Neural cell (in vitro differentiated cells): ENCODE results near the gene CKM. TPM values are rescaled to one million over a fixed set of nuclear protein-coding genes. Genes with fewer than 3 reads are reported as not detected.

Source experiments
- H2AFZ ChIP-seq: fragments of 200-600, 300-800 bp; sonication (generic), shearing (Covaris generic); 2 replicates; pipeline ENCODE4 v1.6.0; 2014; ENCODE audit warnings: low read depth, mild to moderate bottlenecking, antibody characterized with exemption, low read length, moderate library complexity
- H3F3A ChIP-seq: fragments of 200-600 bp; shearing (Covaris generic); 2 replicates; pipeline ENCODE4 v1.6.1; 2016; ENCODE audit warnings: mild to moderate bottlenecking, moderate library complexity, mixed read lengths, antibody characterized with exemption, low read length; ENCODE audit not compliant: insufficient read depth, poor library complexity, severe bottlenecking
- H3K27ac ChIP-seq: fragments of 200-600, 300-800 bp; sonication (generic), shearing (Covaris generic); 2 replicates; pipeline ENCODE4 v1.5.1; 2014; ENCODE audit warnings: mild to moderate bottlenecking, low read length, moderate library complexity
- H3K27me3 ChIP-seq: fragments of 300-800, 200-600 bp; sonication (generic), shearing (Covaris generic); 2 replicates; pipeline ENCODE4 v1.6.0; 2014; ENCODE audit warnings: mild to moderate bottlenecking, low read depth, low read length, moderate library complexity; ENCODE audit not compliant: insufficient read depth
- H3K36me3 ChIP-seq: fragments of 300-800, 200-600 bp; sonication (generic), shearing (Covaris generic); 2 replicates; pipeline ENCODE4 v1.5.1; 2014; ENCODE audit warnings: mild to moderate bottlenecking, antibody characterized with exemption, low read length, moderate library complexity; ENCODE audit not compliant: insufficient read depth
- H3K4me2 ChIP-seq: fragments of 300-800, 200-600 bp; sonication (generic), shearing (Covaris generic); 2 replicates; pipeline ENCODE4 v1.6.0; 2014; ENCODE audit warnings: mild to moderate bottlenecking, low read length
- H3K4me3 ChIP-seq: fragments of 300-800, 200-600 bp; sonication (generic), shearing (Covaris generic); 2 replicates; pipeline ENCODE4 v1.5.1; 2014; ENCODE audit warnings: mild to moderate bottlenecking, low read length, moderate library complexity
- H3K79me2 ChIP-seq: fragments of 200-600 bp; shearing (Covaris generic); replicated peaks from 2 replicates; pipeline ENCODE4 v1.6.0; 2014; ENCODE audit warnings: mild to moderate bottlenecking, low read length, moderate library complexity; ENCODE audit not compliant: insufficient read depth
- H3K9ac ChIP-seq: fragments of 300-800, 200-600 bp; sonication (generic), shearing (Covaris generic); 2 replicates; pipeline ENCODE4 v1.6.1; 2016; ENCODE audit warnings: mild to moderate bottlenecking, low read length, mixed read lengths
- H3K9me2 ChIP-seq: fragments of 200-600 bp; shearing (Covaris generic); 2 replicates; pipeline ENCODE4 v1.6.1; 2016; ENCODE audit warnings: mild to moderate bottlenecking, low read length, mixed read lengths; ENCODE audit not compliant: insufficient read depth
- H3K9me3 ChIP-seq: fragments of 200-600, 300-800 bp; sonication (generic), shearing (Covaris generic); 2 replicates; pipeline ENCODE4 v1.6.1; 2016; ENCODE audit warnings: mild to moderate bottlenecking, mixed run types, low read length, moderate library complexity, mixed read lengths
- H4K20me1 ChIP-seq: fragments of 200-600 bp; shearing (Covaris generic); 2 replicates; pipeline ENCODE4 v1.6.1; 2016; ENCODE audit warnings: mild to moderate bottlenecking, mixed run types; ENCODE audit not compliant: insufficient read depth
- CTCF ChIP-seq: fragments of 450-650 bp; IDR thresholded peaks from 2 replicates; pipeline ENCODE4 v1.5.1; 2014; ENCODE audit warnings: antibody characterized with exemption, mild to moderate bottlenecking, moderate library complexity; ENCODE audit not compliant: poor library complexity, severe bottlenecking
- EP300 ChIP-seq: fragments of 450-650 bp; conservative IDR thresholded peaks from 2 replicates; pipeline ENCODE4 v1.6.1; 2014; ENCODE audit warnings: antibody characterized with exemption, mild to moderate bottlenecking, moderate library complexity; ENCODE audit not compliant: poor library complexity, severe bottlenecking
- EZH2 ChIP-seq: fragments of 200-600, 300-800 bp; shearing (Covaris generic), sonication (generic); IDR thresholded peaks from 2 replicates; pipeline ENCODE4 v1.6.1; 2014; ENCODE audit warnings: antibody characterized with exemption, low read length, borderline replicate concordance, mild to moderate bottlenecking; ENCODE audit not compliant: insufficient read depth, poor library complexity, severe bottlenecking
- MXI1 ChIP-seq: fragments of 450-650 bp; conservative IDR thresholded peaks from 2 replicates; pipeline ENCODE4 v1.6.1; 2014; ENCODE audit warnings: antibody characterized with exemption, mild to moderate bottlenecking; ENCODE audit not compliant: poor library complexity, severe bottlenecking
- POLR2AphosphoS5 ChIP-seq: IDR thresholded peaks from 2 replicates; pipeline ENCODE4 v1.6.1; 2012
- RAD21 ChIP-seq: fragments of 450-650 bp; conservative IDR thresholded peaks from 2 replicates; pipeline ENCODE4 v1.6.1; 2014; ENCODE audit warnings: antibody characterized with exemption, mild to moderate bottlenecking, moderate library complexity
- REST ChIP-seq: IDR thresholded peaks from 2 replicates; pipeline ENCODE4 v1.6.1; 2012; ENCODE audit warnings: borderline replicate concordance
- SMC3 ChIP-seq: fragments of 450-650 bp; conservative IDR thresholded peaks from 2 replicates; pipeline ENCODE4 v1.6.1; 2014; ENCODE audit warnings: antibody characterized with exemption, mild to moderate bottlenecking, moderate library complexity; ENCODE audit not compliant: poor library complexity
- TAF1 ChIP-seq: IDR thresholded peaks from 2 replicates; pipeline ENCODE4 v1.6.1; 2012; ENCODE audit warnings: low read depth
- polyA plus RNA-seq: library from polyadenylated mRNA; depleted of rRNA; stranded (reverse); fragments of >200 nt; gene quantifications from 2 replicates; pipeline ENCODE4 v1.2.3, GENCODE V29; 2014

Gene CKM
- polyA plus RNA-seq, 1 donor from 2014 or later = 0.14 TPM

GRCh38 chr19:45320997-45321775, 1.5 kb downstream of the CKM start:
- no peak overlapping the region for H2AFZ ChIP-seq
- H4K20me1 ChIP-seq = no peaks in the 10 kb centered on the region
- H3K9me2 ChIP-seq = no peaks in the 10 kb centered on the region
- H3K79me2 ChIP-seq = no peaks in the 10 kb centered on the region
- no peak for TF ChIP-seq CTCF
- TF ChIP-seq POLR2AphosphoS5 = no peak
- no peak for TF ChIP-seq MXI1
- TF ChIP-seq REST = no peak
- TF ChIP-seq RAD21 = no peak
- TF ChIP-seq TAF1 = no peak
- TF ChIP-seq EZH2 = no peak
- TF ChIP-seq EP300 = no peak
- TF ChIP-seq SMC3 = no peak
- H3K9me3 ChIP-seq = no peaks in the 10 kb centered on the region
- H3K27me3 ChIP-seq = no peaks in the 10 kb centered on the region
- H3K27ac ChIP-seq = no peak overlapping the region
- no peak overlapping the region for H3K4me2 ChIP-seq
- no peak overlapping the region for H3K9ac ChIP-seq
- no peaks in the 10 kb centered on the region for H3K36me3 ChIP-seq
- no peaks in the 10 kb centered on the region for H3F3A ChIP-seq
- H3K4me3 ChIP-seq = no peak overlapping the region

GRCh38 chr19:45315304-45315703, 7.4 kb downstream of the CKM start:
- Histone ChIP-seq H3K4me3 (no peak overlapping the region), H3K27ac (no peak overlapping the region), H3K79me2 (no peaks in the 10 kb centered on the region), H3K4me2 (no peak overlapping the region), H3K9ac (no peak overlapping the region), H3F3A (no peaks in the 10 kb centered on the region), H3K9me3 (no peaks in the 10 kb centered on the region), H4K20me1 (no peaks in the 10 kb centered on the region), H2AFZ (no peak overlapping the region), H3K9me2 (no peaks in the 10 kb centered on the region), H3K27me3 (no peaks in the 10 kb centered on the region), H3K36me3 (no peaks in the 10 kb centered on the region)
- TF ChIP-seq EZH2 (no peak), MXI1 (no peak), SMC3 (no peak), RAD21 (no peak), CTCF (no peak), TAF1 (no peak), REST (no peak), EP300 (no peak), POLR2AphosphoS5 (no peak)
